DOHH2 (cell line): ENCODE measurements around the gene PRKCE.

Experiments
- EZH2phosphoT487 ChIP-seq: fragments of 200-600 bp; sonication (generic); IDR thresholded peaks from 2 replicates; pipeline ENCODE4 v1.6.1; 2017; ENCODE audit warnings: borderline replicate concordance, mild to moderate bottlenecking, antibody characterized with exemption, low read length, moderate library complexity, mixed read lengths
- TF ChIP-seq, protein P1 (sequence below): fragments of 200-600 bp; sonication (generic); IDR thresholded peaks from one replicate; pipeline ENCODE4 v1.5.1; 2014; ENCODE audit warnings: antibody characterized with exemption, mild to moderate bottlenecking, low read depth, low read length; ENCODE audit not compliant: poor library complexity, severe bottlenecking

DNA sequence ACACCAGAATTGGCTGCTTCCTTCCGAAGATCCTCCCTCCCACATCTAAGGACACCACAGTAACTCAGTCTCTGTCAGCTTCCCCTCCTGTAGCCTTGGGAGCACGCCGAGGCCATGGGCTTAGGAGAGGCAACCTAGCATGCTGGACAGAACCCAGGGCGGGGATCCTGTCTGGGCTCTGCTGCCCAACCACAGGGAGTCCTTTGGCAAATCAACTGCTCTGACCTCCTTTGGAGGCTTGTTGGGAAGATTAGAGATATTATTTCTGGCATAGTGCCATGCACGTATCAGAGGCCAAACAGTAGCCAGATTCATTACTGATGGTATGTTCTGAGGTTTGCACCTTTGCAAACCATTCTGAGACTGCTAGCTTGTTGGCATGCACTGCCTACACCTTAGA is 383.1 kb downstream of the PRKCE start:
- TF ChIP-seq, protein P1, sequence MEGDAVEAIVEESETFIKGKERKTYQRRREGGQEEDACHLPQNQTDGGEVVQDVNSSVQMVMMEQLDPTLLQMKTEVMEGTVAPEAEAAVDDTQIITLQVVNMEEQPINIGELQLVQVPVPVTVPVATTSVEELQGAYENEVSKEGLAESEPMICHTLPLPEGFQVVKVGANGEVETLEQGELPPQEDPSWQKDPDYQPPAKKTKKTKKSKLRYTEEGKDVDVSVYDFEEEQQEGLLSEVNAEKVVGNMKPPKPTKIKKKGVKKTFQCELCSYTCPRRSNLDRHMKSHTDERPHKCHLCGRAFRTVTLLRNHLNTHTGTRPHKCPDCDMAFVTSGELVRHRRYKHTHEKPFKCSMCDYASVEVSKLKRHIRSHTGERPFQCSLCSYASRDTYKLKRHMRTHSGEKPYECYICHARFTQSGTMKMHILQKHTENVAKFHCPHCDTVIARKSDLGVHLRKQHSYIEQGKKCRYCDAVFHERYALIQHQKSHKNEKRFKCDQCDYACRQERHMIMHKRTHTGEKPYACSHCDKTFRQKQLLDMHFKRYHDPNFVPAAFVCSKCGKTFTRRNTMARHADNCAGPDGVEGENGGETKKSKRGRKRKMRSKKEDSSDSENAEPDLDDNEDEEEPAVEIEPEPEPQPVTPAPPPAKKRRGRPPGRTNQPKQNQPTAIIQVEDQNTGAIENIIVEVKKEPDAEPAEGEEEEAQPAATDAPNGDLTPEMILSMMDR, result no peak
- TF ChIP-seq EZH2phosphoT487, result no peak
